ENCODE data around the gene MEN1. TPM values are rescaled to one million over a fixed set of nuclear protein-coding genes. Genes with fewer than 3 reads are reported as not detected.
A peak's percentile ranks its signal among the peaks of the same experiment; 100 is the strongest.

The MEN1 gene
- polyA plus RNA-seq, 1 donor (not counting 4 experiments of a cell fraction or from before 2014, with no cell fraction given): 14.2 TPM

- Histone ChIP-seq H3K27me3 (ENCODE audit: control insufficient read depth, extremely low read depth, insufficient read depth, low read length) (no peaks in the 10 kb centered on the region), H3K4me3 (ENCODE audit: control insufficient read depth in 2 of 3, extremely low read depth in 1 of 3, insufficient read depth in 2 of 3, low read depth in 1 of 3, low read length in 3 of 3) (no peak overlapping the region), H3K9me3 (ENCODE audit: control insufficient read depth, low read depth, low read length) (no peaks in the 10 kb centered on the region), H3K9me1 (ENCODE audit: control insufficient read depth, extremely low read depth, insufficient read depth, low read length) (no peaks in the 10 kb centered on the region), H2AFZ (ENCODE audit: control insufficient read depth, low read length) (no peak overlapping the region), H3K36me3 (ENCODE audit: control insufficient read depth in 2 of 2, extremely low read depth in 1 of 2, insufficient read depth in 2 of 2, low read length in 2 of 2) (peaks cover 9 to 32% of the 10 kb centered on the region in 2 experiments), H3K27ac (ENCODE audit: control insufficient read depth, insufficient read depth, low read length) (no peak overlapping the region), H4K20me1 (ENCODE audit: control insufficient read depth, extremely low read depth, insufficient read depth, low read length) (no peaks in the 10 kb centered on the region), H3K9ac (ENCODE audit: control insufficient read depth, extremely low read depth, insufficient read depth, low read length) (no peak overlapping the region), H3K4me2 (ENCODE audit: control insufficient read depth, extremely low read depth, insufficient read depth, low read depth, low read length) (no peak overlapping the region), H3K79me2 (ENCODE audit: control insufficient read depth, insufficient read depth, low read length) (peaks cover 14% of the 10 kb centered on the region), H3K4me1 (ENCODE audit: control insufficient read depth, extremely low read depth, insufficient read depth, low read length) (peaks cover 49% of the 10 kb centered on the region)
- DNase-seq (ENCODE audit: low read depth, low spot score) (no peak), FAIRE-seq (no peak)
- TF ChIP-seq CTCF (optimal IDR thresholded peaks at IDR 0.05 in 1 of 3, IDR thresholded peaks at IDR 0.05 in 1 of 3, conservative IDR thresholded peaks at IDR 0.05 in 1 of 3; ENCODE audit: extremely low read depth in 1 of 3, insufficient read depth in 2 of 3, low read length in 3 of 3): no peak
- no peak for TF ChIP-seq EZH2 (IDR thresholded peaks at IDR 0.05; ENCODE audit: low read length)
- dilution Hi-C loops (cut with MboI; ENCODE audit: extremely low pct_ligation_motif_present, low sequenced_read_pairs): no loop called here
Observed at GRCh38 chr11:64849598-64850356, 39.4 kb upstream of the MEN1 start.

- H4K20me1 ChIP-seq (ENCODE audit: control insufficient read depth, extremely low read depth, insufficient read depth, low read length): no peaks in the 10 kb centered on the region
- H3K27ac ChIP-seq (ENCODE audit: control insufficient read depth, insufficient read depth, low read length): no peak overlapping the region
- FAIRE-seq (no peak), DNase-seq (ENCODE audit: low read depth, low spot score) (no peak)
- no peak overlapping the region for H2AFZ ChIP-seq (ENCODE audit: control insufficient read depth, low read length)
- H3K9ac ChIP-seq (ENCODE audit: control insufficient read depth, extremely low read depth, insufficient read depth, low read length): peak overlapping the region; percentile 6
- no peaks in the 10 kb centered on the region for H3K9me3 ChIP-seq (ENCODE audit: control insufficient read depth, low read depth, low read length)
- H3K79me2 ChIP-seq (ENCODE audit: control insufficient read depth, insufficient read depth, low read length): peaks cover 7% of the 10 kb centered on the region
- no peaks in the 10 kb centered on the region for H3K27me3 ChIP-seq (ENCODE audit: control insufficient read depth, extremely low read depth, insufficient read depth, low read length)
- H3K4me1 ChIP-seq (ENCODE audit: control insufficient read depth, extremely low read depth, insufficient read depth, low read length): peaks cover 42% of the 10 kb centered on the region
- TF ChIP-seq EZH2 (IDR thresholded peaks at IDR 0.05; ENCODE audit: low read length): no peak
- TF ChIP-seq CTCF (optimal IDR thresholded peaks at IDR 0.05 in 1 of 3, IDR thresholded peaks at IDR 0.05 in 1 of 3, conservative IDR thresholded peaks at IDR 0.05 in 1 of 3; ENCODE audit: extremely low read depth in 1 of 3, insufficient read depth in 2 of 3, low read length in 3 of 3): peak in 1 of 3 experiments; percentile 8
- H3K4me2 ChIP-seq (ENCODE audit: control insufficient read depth, extremely low read depth, insufficient read depth, low read depth, low read length): no peak overlapping the region
- no peaks in the 10 kb centered on the region for H3K9me1 ChIP-seq (ENCODE audit: control insufficient read depth, extremely low read depth, insufficient read depth, low read length)
- H3K36me3 ChIP-seq (ENCODE audit: control insufficient read depth in 2 of 2, extremely low read depth in 1 of 2, insufficient read depth in 2 of 2, low read length in 2 of 2): peaks cover 9 to 24% of the 10 kb centered on the region in 2 experiments
- dilution Hi-C loops (cut with MboI; ENCODE audit: extremely low pct_ligation_motif_present, low sequenced_read_pairs): no loop called here
- H3K4me3 ChIP-seq (ENCODE audit: control insufficient read depth in 2 of 3, extremely low read depth in 1 of 3, insufficient read depth in 2 of 3, low read depth in 1 of 3, low read length in 3 of 3): no peak overlapping the region
Observed at GRCh38 chr11:64848826-64849597, 38.7 kb upstream of the MEN1 start.

All from keratinocyte (primary cell).